BJ (cell line): ENCODE results near the gene DNER. TPM values are rescaled to one million over a fixed set of nuclear protein-coding genes. Genes with fewer than 3 reads are reported as not detected.

ENCODE experiments used
- CTCF ChIA-PET: fragments of 350-600 bp; formaldehyde crosslinking; extraction: SDS; loops from one replicate; lab custom pipeline; 2021; ENCODE audit warnings: antibody characterized with exemption, inconsistent platforms; lab: Yijun Ruan, JAX
- POLR2A ChIA-PET: fragments of 300-600 bp; sonication (Branson Sonifier 250); formaldehyde crosslinking; extraction: SDS; loops from one replicate; lab custom pipeline; 2021; ENCODE audit warnings: antibody characterized with exemption; lab: Charles Lee
- DNase-seq: peaks from one replicate; pipeline ENCODE4 v3.0.0-alpha.2; 2011; ENCODE audit warnings: low read depth
- H3K27me3 ChIP-seq: 2 replicates; pipeline ENCODE4 v1.6.0; 2011; ENCODE audit warnings: low read length; ENCODE audit not compliant: control insufficient read depth, insufficient read depth
- H3K36me3 ChIP-seq: 2 replicates; pipeline ENCODE4 v1.5.1; 2011; ENCODE audit warnings: low read length; ENCODE audit not compliant: control insufficient read depth, insufficient read depth
- H3K4me3 ChIP-seq: 2 replicates; pipeline ENCODE4 v1.5.1; 2011; ENCODE audit warnings: low read depth, mild to moderate bottlenecking, control low read depth, low read length
- CTCF ChIP-seq: IDR thresholded peaks from 2 replicates; pipeline ENCODE4 v1.5.1; 2011; ENCODE audit warnings: low read depth, mild to moderate bottlenecking, control low read depth, inconsistent platforms, low read length, moderate library complexity; ENCODE audit not compliant: insufficient read depth
- polyA plus RNA-seq: library from polyadenylated mRNA; depleted of rRNA; stranded (reverse); fragments of >200 nt; gene quantifications from 2 replicates; pipeline ENCODE4 v1.2.3, GENCODE V29; 2011

DNER gene
- polyA plus RNA-seq, 1 experiment: 0.02 TPM

DNA sequence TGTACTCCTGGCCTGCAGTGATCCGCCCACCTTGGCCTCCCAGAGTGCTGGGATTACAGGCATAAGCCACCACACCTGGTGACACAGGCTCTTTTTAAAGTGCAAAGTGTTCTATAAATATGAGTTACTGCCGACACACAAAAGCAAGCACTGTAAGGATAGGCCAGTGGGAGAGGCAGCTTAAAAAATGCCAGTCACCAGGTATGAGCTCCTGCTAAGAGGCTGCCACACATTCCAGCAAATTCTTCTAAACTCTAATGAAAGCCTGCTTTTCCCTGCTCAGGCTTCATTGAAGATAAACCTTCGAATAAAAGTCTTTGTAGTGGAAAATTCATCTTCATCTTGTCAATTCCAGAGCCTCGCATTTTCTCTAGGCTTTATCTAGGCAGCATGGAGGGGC is 240.2 kb downstream of the DNER start:
- H3K27me3 ChIP-seq: 0 out of 2 replicates have a peak, but pooled peaks cover 1% of the 10 kb centered on the region
- H3K36me3 ChIP-seq: no peaks in the 10 kb centered on the region
- no peak for DNase-seq
- ChIA-PET POLR2A (no interaction called here), CTCF (interaction anchor here (0.6 kb wide), 1 partner anchor 12 kb away, joined by 4 read pairs; no protein-coding TSS in a partner anchor)
- no peak overlapping the region for H3K4me3 ChIP-seq
- no peak for TF ChIP-seq CTCF

- Histone ChIP-seq H3K36me3 (no peaks in the 10 kb centered on the region), H3K27me3 (0 out of 2 replicates have a peak, but pooled peaks cover 1% of the 10 kb centered on the region), H3K4me3 (no peak overlapping the region)
- POLR2A ChIA-PET: no interaction called here
- no peak for DNase-seq
- no peak for TF ChIP-seq CTCF
- CTCF ChIA-PET: no interaction called here
These were observed 243.6 kb downstream of the DNER start for GRCh38 chr2:229470781-229471180.

- CTCF ChIA-PET: interaction anchor here (1.6 kb wide), 1 partner anchor 13 kb away, joined by 3 read pairs; no protein-coding TSS in a partner anchor
- no peak for DNase-seq
- POLR2A ChIA-PET: interaction anchor here (0.7 kb wide), 1 partner anchor 9 kb away, joined by 3 read pairs; no protein-coding TSS in a partner anchor
These were observed 246.6 kb downstream of the DNER start for GRCh38 chr2:229467783-229468182.

GRCh38 chr2:229463841-229464346 is 250.5 kb downstream of the DNER start:
- peaks cover 7% of the 10 kb centered on the region for H3K27me3 ChIP-seq
- TF ChIP-seq CTCF: no peak
- ChIA-PET CTCF (no interaction called here), POLR2A (no interaction called here)
- no peak overlapping the region for H3K4me3 ChIP-seq
- no peak for DNase-seq
- no peaks in the 10 kb centered on the region for H3K36me3 ChIP-seq

More at GRCh38 chr2:229467783-229468182, 246.6 kb downstream of the DNER start:
- no peak overlapping the region for H3K4me3 ChIP-seq
- H3K36me3 ChIP-seq: no peaks in the 10 kb centered on the region
- TF ChIP-seq CTCF: no peak
- peaks cover 3% of the 10 kb centered on the region for H3K27me3 ChIP-seq

- peaks cover 7% of the 10 kb centered on the region for H3K27me3 ChIP-seq
- TF ChIP-seq CTCF: no peak
- no peak for DNase-seq
- POLR2A ChIA-PET: no interaction called here
- no peak overlapping the region for H3K4me3 ChIP-seq
- CTCF ChIA-PET: no interaction called here
- no peaks in the 10 kb centered on the region for H3K36me3 ChIP-seq
These were observed 252.2 kb downstream of the DNER start for GRCh38 chr2:229462112-229462511.
